Breast epithelium (tissue), 4 donors: Measurements from ENCODE around the gene CCDC137. TPM values are rescaled to one million over a fixed set of nuclear protein-coding genes. Genes with fewer than 3 reads are reported as not detected.

Experiments used
- DNase-seq, 2 donors: peaks; one replicate each; pipeline ENCODE4 v3.0.0-alpha.2; 2019; ENCODE audit warnings: low spot score in 2 of 2
- H3K27ac ChIP-seq, 2 donors: fragments of 200-600 bp; sonication (generic) in 1 of 2; one replicate each; pipeline ENCODE4 v1.5.1; 2016 to 2019; ENCODE audit warnings: mild to moderate bottlenecking in 1 of 2
- H3K27me3 ChIP-seq, 2 donors: fragments of 200-600 bp; sonication (generic) in 1 of 2; one replicate each; pipeline versions ENCODE4 v1.5.1 to v1.6.0; 2017 to 2019; ENCODE audit warnings: control low read depth in 1 of 2, mild to moderate bottlenecking in 1 of 2
- H3K36me3 ChIP-seq: fragments of 200-600 bp; one replicate; pipeline ENCODE4 v1.5.1; 2019
- H3K4me1 ChIP-seq, 2 donors: fragments of 200-600 bp; sonication (generic); one replicate each; pipeline ENCODE4 v1.5.1; 2016 to 2019; ENCODE audit warnings: control low read depth in 1 of 2
- H3K4me3 ChIP-seq, 3 donors: fragments of 200-600 bp; sonication (generic); 1 replicate in 2 of 3; 2 replicates in 1 of 3; pipeline ENCODE4 v1.5.1; 2016 to 2019; ENCODE audit warnings: mild to moderate bottlenecking in 3 of 3, moderate library complexity in 2 of 3
- H3K9me3 ChIP-seq, 2 donors: fragments of 200-600 bp; sonication (generic) in 1 of 2; one replicate each; pipeline ENCODE4 v1.5.1; 2016 to 2019; ENCODE audit warnings: control low read depth in 1 of 2
- POLR2A ChIP-seq: fragments of 450-650 bp; IDR thresholded peaks from one replicate; pipeline ENCODE4 v1.6.1; 2016; ENCODE audit warnings: antibody characterized with exemption, mild to moderate bottlenecking, moderate library complexity
- POLR2AphosphoS5 ChIP-seq, 3 donors: sonication (generic); formaldehyde crosslinking; IDR thresholded peaks; one replicate each; pipeline ENCODE4 v1.6.1; 2017; ENCODE audit warnings: antibody characterized with exemption in 3 of 3
- intact Hi-C: fragments of 100-400 bp; cut with DNase I; formaldehyde crosslinking; loops from one replicate; pipeline ENCODE4 v1.15.1; 2023; ENCODE audit warnings: low total_unique reads
- total RNA-seq, 3 donors: library from RNA; depleted of rRNA; stranded (reverse); fragments of >200 nt; gene quantifications; one replicate each; pipeline ENCODE4 v1.1.0, GENCODE V29; 2016
- TF ChIP-seq, protein P1 (sequence below), 3 donors: fragments of 450-650 bp; IDR thresholded peaks; one replicate each; pipeline ENCODE4 v1.5.1; 2016 to 2017; ENCODE audit warnings: antibody characterized with exemption in 3 of 3, mild to moderate bottlenecking in 3 of 3, moderate library complexity in 3 of 3

CCDC137 gene
- total RNA-seq, 3 donors from 2014 or later, result 8.6 to 14.4 (median 11.6) TPM

DNA sequence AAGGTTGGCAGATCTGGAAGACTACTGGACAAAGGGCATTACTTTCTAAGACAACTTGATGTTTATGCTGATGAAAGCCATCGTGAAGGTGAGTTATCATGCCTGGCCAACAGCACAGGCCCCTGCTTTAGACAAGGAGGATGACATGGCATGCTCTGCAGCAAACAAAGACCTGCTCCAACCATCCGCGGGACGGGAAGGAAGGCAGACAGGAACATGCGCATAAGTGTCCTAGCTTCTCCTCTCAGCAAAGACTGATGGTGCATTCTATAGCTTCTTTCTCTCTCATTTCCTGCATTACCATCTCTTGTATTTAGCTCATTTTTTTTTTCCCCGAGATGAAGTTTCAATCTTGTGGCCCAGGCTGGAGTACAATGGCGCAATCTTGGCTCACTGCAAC is 35.1 kb upstream of the CCDC137 start:
- H3K27me3 ChIP-seq, result no peaks in the 10 kb centered on the region
- H3K4me3 ChIP-seq, result no peak overlapping the region
- H3K36me3 ChIP-seq, result no peaks in the 10 kb centered on the region
- DNase-seq, result no peak
- H3K27ac ChIP-seq, result no peak overlapping the region
- TF ChIP-seq POLR2AphosphoS5 (IDR thresholded peaks at IDR 0.05), result no peak
- TF ChIP-seq, protein P1, sequence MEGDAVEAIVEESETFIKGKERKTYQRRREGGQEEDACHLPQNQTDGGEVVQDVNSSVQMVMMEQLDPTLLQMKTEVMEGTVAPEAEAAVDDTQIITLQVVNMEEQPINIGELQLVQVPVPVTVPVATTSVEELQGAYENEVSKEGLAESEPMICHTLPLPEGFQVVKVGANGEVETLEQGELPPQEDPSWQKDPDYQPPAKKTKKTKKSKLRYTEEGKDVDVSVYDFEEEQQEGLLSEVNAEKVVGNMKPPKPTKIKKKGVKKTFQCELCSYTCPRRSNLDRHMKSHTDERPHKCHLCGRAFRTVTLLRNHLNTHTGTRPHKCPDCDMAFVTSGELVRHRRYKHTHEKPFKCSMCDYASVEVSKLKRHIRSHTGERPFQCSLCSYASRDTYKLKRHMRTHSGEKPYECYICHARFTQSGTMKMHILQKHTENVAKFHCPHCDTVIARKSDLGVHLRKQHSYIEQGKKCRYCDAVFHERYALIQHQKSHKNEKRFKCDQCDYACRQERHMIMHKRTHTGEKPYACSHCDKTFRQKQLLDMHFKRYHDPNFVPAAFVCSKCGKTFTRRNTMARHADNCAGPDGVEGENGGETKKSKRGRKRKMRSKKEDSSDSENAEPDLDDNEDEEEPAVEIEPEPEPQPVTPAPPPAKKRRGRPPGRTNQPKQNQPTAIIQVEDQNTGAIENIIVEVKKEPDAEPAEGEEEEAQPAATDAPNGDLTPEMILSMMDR (IDR thresholded peaks at IDR 0.05), result no peak
- TF ChIP-seq POLR2A, result no peak
- no peaks in the 10 kb centered on the region for H3K9me3 ChIP-seq
- intact Hi-C loops, result no loop called here
- peaks cover 0 to 12% of the 10 kb centered on the region in 2 donors for H3K4me1 ChIP-seq

DNA sequence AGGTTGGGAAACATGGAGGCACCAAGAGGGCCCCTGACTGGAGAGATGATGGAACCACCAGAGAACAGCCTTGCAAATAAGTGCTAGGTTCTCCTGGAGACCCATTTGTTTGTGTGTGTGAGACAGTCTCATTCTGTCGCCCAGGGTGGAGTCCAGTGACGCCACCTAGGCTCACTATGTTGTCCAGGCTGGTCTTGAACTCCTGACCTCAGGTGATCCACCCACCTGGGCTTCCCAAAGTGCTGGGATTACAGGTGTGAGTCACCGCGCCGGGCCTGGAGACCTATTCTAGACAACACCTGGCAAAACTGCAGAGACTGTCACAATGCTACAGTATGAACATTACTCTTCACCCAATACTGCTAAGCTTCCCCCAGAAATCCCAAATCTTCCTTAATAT is 31.1 kb upstream of the CCDC137 start:
- Histone ChIP-seq H3K9me3 (no peaks in the 10 kb centered on the region), H3K4me1 (peaks cover 0 to 12% of the 10 kb centered on the region in 2 donors), H3K27ac (no peak overlapping the region), H3K4me3 (peak overlapping the region; percentile 92 to 95 (median 94)), H3K36me3 (no peaks in the 10 kb centered on the region), H3K27me3 (no peaks in the 10 kb centered on the region)
- TF ChIP-seq POLR2AphosphoS5 (IDR thresholded peaks at IDR 0.05) (no peak), POLR2A (no peak)
- TF ChIP-seq, protein P1 (IDR thresholded peaks at IDR 0.05), result no peak
- no peak for DNase-seq
- intact Hi-C loops, result no loop called here

GRCh38 chr17:81635973-81636504 is 30.5 kb upstream of the CCDC137 start:
- intact Hi-C loops, result no loop called here
- H3K27me3 ChIP-seq, result no peaks in the 10 kb centered on the region

GRCh38 chr17:81636505-81637288 is 29.8 kb upstream of the CCDC137 start, which contains the start of the genes NPLOC4 and TSPAN10:
Gene NPLOC4, minus strand, starts transcription at chr17:81637112. Its CDS starts 182 bp downstream, at chr17:81636930.
Gene TSPAN10, plus strand, starts transcription at chr17:81637196. Its CDS starts 5,217 bp downstream, at chr17:81642413.
- no peaks in the 10 kb centered on the region for H3K36me3 ChIP-seq
- peak within 1 kb of the TSS; percentile 92 to 95 (median 94) for H3K4me3 ChIP-seq
- H3K4me1 ChIP-seq, result peaks cover 0 to 12% of the 10 kb centered on the region in 2 donors
- intact Hi-C loops, result no loop called here
- H3K27ac ChIP-seq, result peak within 1 kb of the TSS; percentile 91 to 96
- DNase-seq, result peak; percentile 79 to 86
- TF ChIP-seq, protein P1 (IDR thresholded peaks at IDR 0.05), result peak in 1 of 3 donors; percentile 11
- TF ChIP-seq POLR2A, result peak; percentile 21
- peak; percentile 48 to 84 (median 65) for TF ChIP-seq POLR2AphosphoS5 (IDR thresholded peaks at IDR 0.05)
- H3K27me3 ChIP-seq, result no peaks in the 10 kb centered on the region
- no peaks in the 10 kb centered on the region for H3K9me3 ChIP-seq

More at GRCh38 chr17:81635973-81636504, 30.5 kb upstream of the CCDC137 start:
- no peaks in the 10 kb centered on the region for H3K36me3 ChIP-seq
- no peak for DNase-seq
- TF ChIP-seq POLR2A, result no peak
- TF ChIP-seq, protein P1 (IDR thresholded peaks at IDR 0.05), result no peak
- TF ChIP-seq POLR2AphosphoS5 (IDR thresholded peaks at IDR 0.05), result no peak
- H3K4me1 ChIP-seq, result peaks cover 0 to 12% of the 10 kb centered on the region in 2 donors
- peak overlapping the region; percentile 92 to 95 (median 94) for H3K4me3 ChIP-seq
- peak overlapping the region; percentile 91 to 96 for H3K27ac ChIP-seq
- no peaks in the 10 kb centered on the region for H3K9me3 ChIP-seq

- TF ChIP-seq POLR2A (no peak), POLR2AphosphoS5 (IDR thresholded peaks at IDR 0.05) (no peak)
- TF ChIP-seq, protein P1 (IDR thresholded peaks at IDR 0.05), result no peak
- Histone ChIP-seq H3K27me3 (no peaks in the 10 kb centered on the region), H3K36me3 (no peaks in the 10 kb centered on the region), H3K4me3 (no peak overlapping the region), H3K27ac (no peak overlapping the region), H3K4me1 (peaks cover 0 to 12% of the 10 kb centered on the region in 2 donors), H3K9me3 (no peaks in the 10 kb centered on the region)
- DNase-seq, result no peak
- intact Hi-C loops, result no loop called here
Measured at GRCh38 chr17:81638683-81639082, 27.9 kb upstream of the CCDC137 start.
